GM12872 (cell line): ENCODE results near the gene IRS2.

Experiments used
- CTCF ChIP-seq: IDR thresholded peaks from 3 replicates; pipeline ENCODE4 v1.5.1; 2011; ENCODE audit warnings: low read depth, mild to moderate bottlenecking, low read length, moderate library complexity; ENCODE audit not compliant: insufficient read depth

IRS2 gene

GRCh38 chr13:109785892-109786450, 412 bp downstream of the IRS2 start:
- TF ChIP-seq CTCF, result no peak

DNA sequence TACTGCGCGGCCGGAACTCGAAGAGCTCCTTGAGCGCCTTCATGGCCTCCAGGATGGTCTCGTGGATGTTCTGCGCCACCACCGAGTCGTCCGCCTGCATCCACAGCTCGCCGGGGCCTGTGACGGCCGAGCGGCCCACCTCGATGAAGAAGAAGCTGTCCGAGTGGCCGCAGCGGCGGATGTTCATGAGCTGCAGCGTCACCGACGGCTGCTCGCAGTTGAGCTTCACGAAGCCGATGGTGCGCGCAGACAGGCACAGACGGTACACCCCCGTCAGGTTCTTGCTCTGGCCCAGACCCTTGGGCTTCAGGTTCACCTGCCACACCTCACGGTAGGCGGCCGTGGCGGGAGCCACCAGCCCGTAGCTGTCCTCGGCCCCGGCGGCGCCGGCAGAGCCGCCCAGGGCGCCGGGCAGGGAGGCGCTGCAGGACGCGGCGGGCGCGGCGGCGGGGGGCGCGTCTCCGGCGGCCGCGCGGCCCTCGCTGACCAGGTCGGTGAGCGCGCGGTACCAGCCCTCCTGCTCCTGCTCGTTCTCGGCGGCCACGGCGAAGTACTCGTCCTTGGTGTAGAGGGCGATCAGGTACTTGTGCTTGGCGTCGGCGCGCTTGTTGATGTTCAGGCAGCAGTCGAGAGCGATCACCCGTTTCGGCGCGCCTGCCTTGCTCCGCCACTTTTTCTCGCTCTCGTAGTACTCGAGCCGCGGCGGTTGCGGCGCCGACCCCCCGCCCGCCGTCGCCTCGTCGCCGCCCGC, 1.1 kb downstream of the IRS2 start:
- no peak for TF ChIP-seq CTCF

GRCh38 chr13:109784590-109785140, 1.7 kb downstream of the IRS2 start:
- no peak for TF ChIP-seq CTCF

DNA sequence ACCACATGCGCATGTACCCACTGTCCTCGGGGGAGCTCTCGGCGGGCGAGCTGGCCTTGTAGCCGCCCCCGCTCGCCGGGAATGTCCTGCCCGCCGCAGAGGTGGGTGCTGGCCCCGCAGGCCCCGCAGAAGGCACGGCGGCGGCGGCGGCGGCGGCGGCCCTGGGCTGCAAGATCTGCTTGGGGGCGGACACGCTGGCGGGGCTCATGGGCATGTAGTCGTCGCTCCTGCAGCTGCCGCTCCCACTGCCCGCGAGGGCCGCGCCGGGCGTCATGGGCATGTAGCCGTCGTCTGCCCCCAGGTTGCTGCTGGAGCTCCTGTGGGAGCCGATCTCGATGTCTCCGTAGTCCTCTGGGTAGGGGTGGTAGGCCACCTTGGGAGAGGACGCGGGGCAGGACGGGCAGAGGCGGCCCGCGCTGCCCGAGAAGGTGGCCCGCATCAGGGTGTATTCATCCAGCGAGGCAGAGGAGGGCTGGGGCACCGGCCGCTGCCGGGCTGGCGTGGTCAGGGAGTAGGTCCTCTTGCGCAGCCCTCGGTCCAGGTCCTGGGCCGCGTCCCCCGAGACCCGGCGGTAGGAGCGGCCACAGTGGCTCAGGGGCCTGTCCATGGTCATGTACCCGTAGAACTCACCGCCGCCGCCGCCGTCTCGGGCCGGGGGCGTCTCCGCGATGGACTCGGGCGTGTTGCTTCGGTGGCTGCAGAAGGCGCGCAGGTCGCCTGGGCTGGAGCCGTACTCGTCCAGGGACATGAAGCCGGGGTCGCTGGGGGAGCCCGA, 2.4 kb downstream of the IRS2 start:
- no peak for TF ChIP-seq CTCF

- TF ChIP-seq CTCF, result no peak
Observed at GRCh38 chr13:109783447-109783814, 3.0 kb downstream of the IRS2 start.

- TF ChIP-seq CTCF, result no peak
Observed at GRCh38 chr13:109782823-109783431, 3.5 kb downstream of the IRS2 start.
